GM19438 (cell line): Measurements from ENCODE around the gene MGAT2.
"Not testable (repeated sequence)": the region's sequence is repeated elsewhere in the genome, so short reads cannot be mapped to it uniquely, and the experiment has no call there.

ENCODE experiments used
- ATAC-seq: cut with Tn5 transposase; IDR thresholded peaks from one replicate; pipeline ENCODE4 v1.9.1; 2021; ENCODE audit warnings: low read depth; ENCODE audit not compliant: unreplicated experiment

Gene MGAT2

GRCh38 chr14:49607583-49607982 is 13.0 kb upstream of the MGAT2 start:
- ATAC-seq = no peak

GRCh38 chr14:49612251-49612650 is 8.3 kb upstream of the MGAT2 start:
- ATAC-seq = no peak

- no peak for ATAC-seq
Measured at GRCh38 chr14:49612671-49613070, 7.9 kb upstream of the MGAT2 start.

- ATAC-seq = no peak
Measured at GRCh38 chr14:49614196-49614595, 6.4 kb upstream of the MGAT2 start.

- ATAC-seq = no peak
Measured at GRCh38 chr14:49615776-49616175, 4.8 kb upstream of the MGAT2 start.

- ATAC-seq = no peak
Measured at GRCh38 chr14:49617852-49618519, 2.6 kb upstream of the MGAT2 start.

- ATAC-seq = not testable (repeated sequence)
Measured at GRCh38 chr14:49619273-49619672, 1.3 kb upstream of the MGAT2 start.

- no peak for ATAC-seq
Measured at GRCh38 chr14:49619730-49620129, 869 bp upstream of the MGAT2 start.

- ATAC-seq = peak; percentile 36
Measured at GRCh38 chr14:49621114-49621881, 699 bp downstream of the MGAT2 start.

- no peak for ATAC-seq
Measured at GRCh38 chr14:49622022-49622607, 1.5 kb downstream of the MGAT2 start.

- no peak for ATAC-seq
Measured at GRCh38 chr14:49623387-49623786, 2.8 kb downstream of the MGAT2 start.

GRCh38 chr14:49623941-49624839 is 3.6 kb downstream of the MGAT2 start:
- ATAC-seq = no peak

- ATAC-seq = peak; percentile 74
Measured at GRCh38 chr14:49633640-49634546, 13.3 kb downstream of the MGAT2 start.

- peak; percentile 26 for ATAC-seq
Measured at GRCh38 chr14:49634547-49635334, 14.1 kb downstream of the MGAT2 start, which contains the start of gene DNAAF2. DNAAF2 (minus strand) TSS chr14:49635244; CDS start chr14:49635149, 95 bp downstream.

- ATAC-seq = no peak
Measured at GRCh38 chr14:49636866-49637265, 16.3 kb downstream of the MGAT2 start.

- no peak for ATAC-seq
Measured at GRCh38 chr14:49637534-49638078, 17.0 kb downstream of the MGAT2 start.

- ATAC-seq = no peak
Measured at GRCh38 chr14:49640540-49641417, 20.2 kb downstream of the MGAT2 start.
